NCI-H526 (cell line): ENCODE data around the gene CAP2.

Experiments
- DNase-seq, 2 experiments: peaks; one replicate each; lab custom pipeline; 2025; lab: John Stamatoyannopoulos, UW

CAP2 gene, protein sequence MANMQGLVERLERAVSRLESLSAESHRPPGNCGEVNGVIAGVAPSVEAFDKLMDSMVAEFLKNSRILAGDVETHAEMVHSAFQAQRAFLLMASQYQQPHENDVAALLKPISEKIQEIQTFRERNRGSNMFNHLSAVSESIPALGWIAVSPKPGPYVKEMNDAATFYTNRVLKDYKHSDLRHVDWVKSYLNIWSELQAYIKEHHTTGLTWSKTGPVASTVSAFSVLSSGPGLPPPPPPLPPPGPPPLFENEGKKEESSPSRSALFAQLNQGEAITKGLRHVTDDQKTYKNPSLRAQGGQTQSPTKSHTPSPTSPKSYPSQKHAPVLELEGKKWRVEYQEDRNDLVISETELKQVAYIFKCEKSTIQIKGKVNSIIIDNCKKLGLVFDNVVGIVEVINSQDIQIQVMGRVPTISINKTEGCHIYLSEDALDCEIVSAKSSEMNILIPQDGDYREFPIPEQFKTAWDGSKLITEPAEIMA

DNA sequence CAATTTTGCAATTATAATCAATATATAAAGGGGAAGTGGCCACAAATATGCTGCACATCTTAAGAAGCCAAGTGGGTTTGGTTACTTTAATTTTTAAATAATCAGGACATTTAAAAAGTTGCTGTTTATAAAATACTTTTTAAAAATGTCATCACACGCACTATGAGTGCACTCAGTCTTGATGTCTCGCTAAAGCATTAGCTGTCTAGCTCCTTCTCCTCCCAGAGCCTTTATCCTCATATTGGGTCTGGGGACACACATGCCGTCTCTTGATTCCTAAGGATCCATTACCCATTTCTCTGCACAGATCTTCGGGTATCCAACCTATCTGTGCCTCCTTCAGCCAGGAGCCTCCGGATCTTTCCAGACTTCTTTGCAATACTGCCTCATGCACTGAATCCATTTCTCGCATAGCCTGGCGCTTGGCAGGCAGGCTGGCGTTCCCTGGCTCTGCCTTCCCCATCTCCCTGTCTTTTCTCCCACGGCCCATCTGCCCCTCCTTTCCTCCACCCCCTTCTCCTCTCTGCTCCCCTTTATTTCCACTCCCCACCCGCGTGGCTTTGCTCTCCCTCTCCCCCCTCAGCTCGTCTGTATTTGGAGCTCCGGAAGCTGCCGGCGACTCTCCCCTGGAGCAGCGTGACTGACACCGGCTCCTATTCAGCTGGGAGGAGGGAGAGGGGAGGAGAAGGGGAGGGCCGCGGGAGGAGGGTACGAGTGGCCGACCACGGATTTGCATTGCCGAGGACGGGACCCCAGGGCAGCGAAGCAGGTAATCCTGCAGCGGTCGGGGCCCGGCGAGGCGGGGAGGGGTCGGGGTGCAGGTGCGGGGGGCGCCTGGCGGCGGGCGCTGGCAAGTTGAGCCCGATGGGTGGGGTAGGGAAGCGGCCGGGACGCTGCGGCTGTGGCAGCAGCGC is at the start of gene CAP2:
Gene CAP2, plus strand, starts transcription at position 618 of the 914 bp plus-strand sequence. CDS start 27,961 bp downstream, outside the sequence.
- peak; percentile 69 to 89 for DNase-seq

DNA sequence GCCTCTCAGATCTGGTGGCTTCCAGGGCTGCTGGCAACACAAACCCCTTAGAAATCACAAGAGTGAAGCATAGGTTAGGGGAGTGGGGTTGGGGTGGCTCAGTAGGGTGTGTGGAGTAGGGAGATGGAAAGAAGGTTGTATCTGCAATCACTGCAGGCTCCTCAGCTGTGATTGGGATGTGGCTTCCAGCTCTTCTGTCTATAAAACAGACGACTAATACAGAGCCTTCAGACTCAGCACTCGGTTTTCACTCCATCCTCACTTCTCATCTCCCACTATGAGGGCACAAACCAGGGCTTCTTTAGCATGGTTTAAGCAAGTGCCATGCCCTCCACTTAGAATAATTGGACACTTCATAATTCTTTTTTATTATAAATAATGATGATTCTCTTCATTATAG is 46.4 kb upstream of the CAP2 start:
- DNase-seq = no peak

DNA sequence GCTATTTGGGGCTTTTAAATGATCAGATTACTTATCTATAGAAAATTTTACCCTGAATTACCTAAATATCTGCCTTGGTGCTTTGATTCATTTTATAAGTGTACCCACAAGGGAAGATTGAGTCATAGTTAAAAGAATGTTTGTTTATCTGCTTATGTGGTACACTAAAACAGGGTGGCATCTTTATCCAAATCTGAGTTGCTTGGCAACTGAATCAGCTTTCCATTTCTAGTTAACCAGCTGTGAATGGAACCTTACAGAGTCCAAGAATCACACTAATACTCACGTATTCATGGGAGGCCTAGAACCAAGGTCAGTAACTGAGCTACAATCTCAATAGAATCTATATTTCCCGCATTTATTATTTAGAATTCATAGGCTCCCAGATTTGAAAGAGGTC is 44.0 kb upstream of the CAP2 start:
- no peak for DNase-seq

DNA sequence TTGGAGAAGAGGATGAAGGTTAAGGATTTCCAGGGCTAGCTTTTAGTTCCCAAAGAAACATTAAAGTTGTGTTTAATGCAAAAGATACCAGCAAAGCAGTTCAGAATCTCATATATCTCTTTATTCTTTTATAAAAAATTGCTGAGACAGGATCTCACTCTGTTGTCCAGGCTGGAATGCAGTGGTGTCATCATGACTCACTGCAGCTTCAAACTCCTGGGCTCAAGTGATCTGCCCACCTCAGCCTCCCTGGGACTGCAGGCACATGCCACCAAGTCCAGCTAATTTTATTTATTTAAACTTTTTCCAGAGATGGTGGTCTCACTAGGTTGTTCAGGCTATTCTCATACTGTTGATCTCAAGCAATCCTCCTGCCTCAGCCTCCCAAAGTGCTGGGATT is 41.1 kb upstream of the CAP2 start:
- DNase-seq = no peak

DNA sequence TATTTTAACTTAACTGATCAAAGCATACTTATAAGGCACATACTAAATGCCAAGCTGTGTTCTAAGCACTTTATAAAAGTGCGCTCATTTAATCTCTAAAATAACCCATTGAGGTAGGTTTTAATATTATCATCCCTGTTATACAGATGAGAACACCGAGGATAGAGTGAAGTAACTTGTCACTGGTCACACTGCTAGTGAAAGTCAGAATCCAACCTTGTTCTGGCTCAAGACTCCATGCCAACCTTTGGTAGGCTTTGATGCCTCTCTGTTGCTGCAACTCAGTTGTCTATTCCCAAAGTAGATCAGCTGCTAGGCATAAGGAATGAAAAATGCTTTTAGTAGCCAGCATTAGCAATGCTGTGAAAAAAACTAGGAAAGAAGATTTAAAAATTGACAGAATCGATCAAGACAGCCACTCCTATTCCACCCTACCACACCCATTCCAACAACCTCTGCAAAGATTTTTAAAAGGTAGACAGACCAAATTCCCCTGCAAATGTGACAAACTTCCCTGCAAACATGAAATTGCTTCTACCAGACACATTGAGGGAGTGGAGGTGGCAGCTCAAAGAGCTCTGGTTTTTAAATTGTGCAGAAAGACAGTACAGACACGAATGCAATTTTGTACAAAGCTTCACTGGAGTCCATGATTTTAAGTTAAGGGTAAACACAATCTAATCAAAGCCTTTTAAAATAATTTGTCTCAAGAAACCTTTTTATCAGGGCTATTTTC is 39.8 kb upstream of the CAP2 start:
- DNase-seq = no peak

DNA sequence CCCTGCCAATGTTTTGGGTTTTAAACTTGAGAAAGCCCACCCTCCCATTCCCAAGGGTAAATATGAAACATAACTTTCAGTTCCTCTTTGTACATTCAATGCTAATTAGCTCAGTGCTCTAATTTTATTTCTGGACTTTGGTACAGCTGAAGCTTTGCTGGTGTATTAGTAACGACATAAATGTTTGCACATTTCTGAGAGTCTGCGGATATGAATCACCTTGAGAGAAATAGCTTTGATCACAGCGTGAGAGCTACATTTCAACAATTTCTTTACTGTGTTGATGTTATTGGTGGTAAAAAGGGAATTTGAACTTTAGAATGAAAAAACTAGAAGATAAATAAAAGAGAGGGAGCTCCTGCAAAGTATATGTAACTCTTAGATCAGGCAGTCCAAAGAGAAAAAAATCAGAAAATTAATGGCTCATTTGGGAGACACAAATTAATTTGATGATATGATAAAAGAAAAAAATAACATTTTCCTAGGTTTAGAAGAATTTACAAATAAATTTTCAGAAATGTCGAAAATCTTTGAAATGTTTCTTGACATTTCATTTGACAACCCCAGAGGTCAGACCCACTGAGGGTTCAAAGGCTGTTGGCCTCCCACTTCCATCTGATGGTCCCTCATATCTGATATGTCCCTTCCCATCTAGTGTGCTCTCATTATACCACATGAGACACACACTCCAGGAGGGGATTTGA is 38.5 kb upstream of the CAP2 start:
- DNase-seq = no peak

DNA sequence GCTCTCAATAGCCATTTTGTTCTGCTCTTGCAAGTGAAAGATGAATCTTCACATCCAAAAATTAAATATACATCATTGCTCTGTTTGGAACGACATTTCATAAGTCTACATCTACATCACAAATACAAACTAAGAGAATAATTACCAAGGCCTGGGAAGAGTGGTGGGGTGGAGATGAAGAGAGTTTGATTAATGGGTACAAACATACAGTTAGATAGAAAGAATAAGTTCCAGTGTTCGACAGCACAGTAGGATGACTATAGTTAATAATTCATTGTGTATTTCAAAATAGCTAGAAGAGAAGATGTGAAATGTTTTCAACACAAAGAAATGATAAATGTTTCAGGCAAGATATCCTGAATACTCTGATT is 38.0 kb upstream of the CAP2 start:
- DNase-seq = no peak

DNA sequence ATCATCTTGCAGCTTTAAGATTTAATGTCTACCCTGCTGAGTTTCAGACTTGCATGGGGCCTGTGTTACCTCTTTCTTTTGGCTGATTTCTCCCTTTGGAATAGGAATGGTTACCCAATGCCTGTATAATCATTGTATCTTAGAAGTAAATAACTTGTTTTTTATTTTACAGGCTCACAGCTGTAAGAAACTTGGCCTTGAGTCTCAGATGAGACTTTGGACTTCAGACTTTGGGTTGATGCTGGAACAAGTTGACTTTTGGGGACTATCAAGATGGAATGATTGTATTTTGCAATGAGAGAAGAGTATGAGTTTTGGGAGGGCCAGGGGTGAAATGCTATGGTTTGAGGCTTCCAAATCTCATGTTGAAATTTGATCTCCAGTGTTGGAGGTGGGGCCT is 34.9 kb upstream of the CAP2 start:
- no peak for DNase-seq

DNA sequence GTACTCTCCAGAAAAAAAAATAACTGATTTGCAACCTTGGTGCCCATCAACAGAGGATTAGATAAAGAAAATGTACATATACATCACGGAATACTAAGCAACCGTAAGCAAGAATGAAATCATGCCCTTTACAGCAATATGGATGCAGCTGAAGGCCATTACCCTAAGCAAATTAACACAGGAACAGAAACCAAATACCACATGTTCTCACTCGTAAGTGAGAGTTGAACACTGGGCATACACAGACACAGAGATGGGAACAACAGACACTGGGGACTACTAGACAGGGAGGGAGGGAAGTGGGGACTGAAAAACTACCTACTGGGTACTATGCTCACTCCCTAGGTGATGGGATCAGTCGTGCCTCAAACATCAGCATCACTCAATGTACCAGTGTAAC is 32.8 kb upstream of the CAP2 start:
- no peak for DNase-seq

DNA sequence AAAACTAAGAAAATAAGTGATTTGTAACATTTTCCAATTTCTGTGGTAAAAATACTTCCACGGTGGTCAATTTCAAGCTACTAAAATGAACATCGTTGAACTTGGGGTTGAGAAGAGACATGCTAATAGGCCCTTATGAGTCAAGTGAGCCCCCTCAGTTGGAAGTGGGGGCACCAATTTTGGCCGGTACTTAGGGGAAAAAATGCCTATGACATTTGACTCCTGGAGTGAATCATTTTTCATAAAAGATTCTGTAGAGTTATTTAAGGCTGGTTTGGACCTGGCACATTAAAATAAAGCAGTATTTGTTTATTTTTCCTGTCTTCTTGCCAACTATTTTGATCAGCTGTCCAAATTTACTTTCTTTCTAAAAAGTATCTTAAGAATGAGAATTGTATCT is 32.4 kb upstream of the CAP2 start:
- DNase-seq = no peak

DNA sequence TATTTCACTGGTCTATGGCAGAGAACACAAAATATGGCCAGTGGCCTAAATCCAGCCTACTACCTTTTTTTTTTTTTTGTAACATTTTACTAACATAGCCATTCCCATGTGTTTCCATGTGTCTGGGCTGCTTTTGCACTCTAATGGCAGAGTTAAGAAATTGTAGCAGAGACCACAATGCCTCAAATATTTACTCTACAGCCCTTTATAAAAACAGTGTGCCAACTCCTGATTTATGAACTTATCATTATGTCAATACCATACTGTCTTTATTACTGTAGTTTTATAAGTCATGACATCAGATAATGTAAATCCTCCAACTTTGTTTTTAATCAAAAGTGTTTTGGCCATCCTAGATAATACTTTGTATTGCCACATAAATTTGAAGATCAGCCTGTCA is 27.4 kb upstream of the CAP2 start:
- no peak for DNase-seq

DNA sequence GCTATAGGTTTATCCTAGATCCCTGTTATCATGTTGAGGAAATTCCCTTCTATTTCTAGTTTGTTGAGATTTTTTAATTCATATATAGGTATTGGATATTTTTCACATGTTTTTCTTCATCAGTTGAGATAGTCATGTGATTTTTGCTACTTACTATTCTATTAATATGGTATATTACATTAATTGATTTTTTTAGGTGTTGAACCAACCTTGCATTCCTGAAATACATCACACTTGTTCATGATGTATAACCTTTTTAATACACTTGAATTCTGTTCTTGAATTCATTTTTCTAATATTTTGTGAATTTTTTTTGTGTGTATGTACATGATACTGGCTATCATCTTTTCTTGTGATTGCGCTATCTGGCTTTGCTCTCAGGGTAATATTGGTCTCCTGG is 25.5 kb upstream of the CAP2 start:
- DNase-seq = no peak

DNA sequence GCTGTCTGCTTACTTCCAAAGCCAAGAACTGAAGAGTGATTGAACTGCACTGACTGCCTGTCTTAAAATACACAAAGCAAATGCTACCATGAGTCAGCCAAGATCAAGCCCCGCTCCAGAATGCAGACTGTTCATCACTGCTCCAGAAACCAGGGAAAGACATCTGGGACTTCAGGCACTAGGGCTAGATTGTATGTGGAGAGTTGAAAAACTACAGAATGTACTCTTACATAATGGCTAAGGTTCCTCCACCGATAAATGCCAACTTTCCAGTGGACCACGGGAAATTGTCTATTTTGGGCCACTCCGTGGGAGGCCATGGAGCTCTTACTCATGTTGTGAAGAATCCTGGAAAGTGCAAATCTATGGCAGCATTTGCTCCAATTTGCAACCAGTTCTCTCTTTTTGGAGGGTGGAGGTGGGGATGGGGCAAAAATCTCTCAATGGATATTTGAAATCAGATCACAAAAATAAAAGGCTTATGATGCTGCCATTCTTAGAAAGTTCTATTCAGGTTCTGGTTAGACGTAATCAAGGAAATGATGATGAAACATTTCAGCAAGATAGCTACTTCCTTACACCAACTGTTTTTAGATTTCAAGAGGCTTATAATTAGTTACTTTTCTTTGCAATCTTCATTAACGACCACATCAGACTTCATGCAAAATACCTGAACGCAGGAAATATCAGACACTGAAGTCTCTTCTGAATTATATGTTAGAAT is 11.8 kb upstream of the CAP2 start:
- no peak for DNase-seq

DNA sequence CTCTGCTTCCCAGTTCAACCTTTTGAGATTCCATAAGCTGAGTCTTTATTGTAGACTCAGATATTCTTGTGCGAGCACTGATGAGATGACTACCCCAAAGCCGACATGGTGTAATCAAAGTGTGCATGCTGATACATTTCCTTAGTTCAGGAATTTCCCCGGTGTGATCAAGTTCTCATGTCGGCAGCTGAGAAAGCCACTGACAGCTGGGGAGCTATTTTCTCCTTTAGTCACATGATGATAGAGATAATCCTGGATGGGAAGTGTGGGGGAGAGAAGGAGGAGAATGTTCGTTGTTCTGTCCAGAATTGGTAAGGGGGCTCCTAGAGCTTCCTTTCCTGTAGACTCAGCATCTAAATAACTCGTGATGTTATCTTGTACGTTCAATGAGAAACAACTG is 7.7 kb upstream of the CAP2 start:
- DNase-seq = no peak

DNA sequence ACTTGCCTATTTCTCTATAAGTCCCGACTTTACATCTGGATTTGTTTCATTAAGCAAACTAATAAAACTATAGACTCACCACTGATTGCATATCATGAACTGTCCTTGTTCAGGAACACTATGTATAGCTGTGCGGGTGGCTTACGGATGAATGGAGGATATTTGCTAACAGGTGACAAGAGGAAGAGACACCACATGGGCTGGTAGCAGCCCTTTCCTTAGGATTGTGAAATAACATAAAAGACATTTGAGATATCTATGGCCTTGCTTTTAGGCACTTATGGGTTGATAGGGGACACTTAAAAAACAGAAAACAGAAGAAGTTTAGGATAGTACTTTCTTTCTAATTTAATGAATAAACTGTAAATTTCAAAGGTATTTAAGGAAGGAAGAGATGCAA is 5.0 kb upstream of the CAP2 start:
- DNase-seq = no peak

DNA sequence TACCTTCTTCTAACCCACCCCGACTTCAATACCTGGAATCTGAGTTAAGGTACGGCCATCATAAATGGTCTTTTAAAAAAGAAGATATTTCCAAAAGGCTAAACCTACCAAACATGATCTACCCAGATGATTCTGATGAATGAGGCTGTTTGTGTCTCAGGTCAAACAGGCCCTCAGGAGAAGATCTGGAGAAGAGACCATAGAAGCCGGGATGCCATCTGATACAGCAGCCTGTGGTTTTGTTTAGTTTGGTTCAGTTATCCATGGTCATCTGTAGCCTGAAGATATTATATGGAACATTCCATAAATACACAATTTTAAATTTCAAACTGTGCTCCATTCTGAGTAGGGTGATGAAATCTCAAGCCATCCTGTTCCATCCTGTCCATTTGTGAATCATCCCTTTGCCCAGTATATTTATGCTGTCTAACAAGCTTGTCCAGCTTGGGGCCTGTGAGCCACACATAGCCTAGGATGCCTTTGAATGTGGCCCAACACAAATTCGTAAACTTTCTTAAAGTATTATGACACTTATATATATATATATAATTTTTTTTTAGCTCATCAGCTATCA is 4.0 kb upstream of the CAP2 start:
- no peak for DNase-seq

DNA sequence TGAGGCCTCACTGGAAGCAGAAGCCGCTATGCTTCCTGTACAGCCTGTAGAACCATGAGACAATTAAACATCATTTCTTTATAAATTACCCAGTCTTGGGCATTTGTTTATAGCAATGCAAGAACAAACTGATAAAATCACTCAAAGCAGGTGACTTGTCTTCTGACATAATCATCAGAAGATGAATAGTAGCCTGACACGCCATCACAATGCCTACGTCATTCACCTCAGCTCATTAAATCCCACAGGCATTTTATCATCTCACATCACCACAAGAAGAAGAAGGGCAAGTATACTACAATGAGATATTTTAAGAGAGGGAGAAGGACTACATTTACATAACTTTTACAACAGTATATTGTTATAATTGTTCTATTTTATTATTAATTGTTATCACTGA is 3.1 kb upstream of the CAP2 start:
- no peak for DNase-seq

DNA sequence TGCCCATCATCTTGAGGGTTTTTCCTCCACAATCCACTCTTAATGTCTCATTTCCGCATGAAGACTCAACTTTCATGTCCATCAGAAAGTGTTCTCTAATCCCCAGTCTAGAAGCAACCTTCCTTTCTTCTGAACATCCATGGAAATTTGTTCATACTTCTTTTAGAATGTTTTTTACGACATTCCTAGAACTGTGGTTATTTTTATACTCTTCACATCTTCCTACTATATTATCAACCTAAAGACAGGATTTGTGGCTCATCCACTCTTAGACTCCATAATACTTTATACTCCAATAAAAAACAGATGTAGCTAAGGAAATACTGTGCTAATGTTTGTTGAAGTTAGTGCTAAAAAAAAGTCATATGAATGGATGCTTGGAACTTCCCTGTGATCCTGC is 1.4 kb upstream of the CAP2 start:
- DNase-seq = no peak

DNA sequence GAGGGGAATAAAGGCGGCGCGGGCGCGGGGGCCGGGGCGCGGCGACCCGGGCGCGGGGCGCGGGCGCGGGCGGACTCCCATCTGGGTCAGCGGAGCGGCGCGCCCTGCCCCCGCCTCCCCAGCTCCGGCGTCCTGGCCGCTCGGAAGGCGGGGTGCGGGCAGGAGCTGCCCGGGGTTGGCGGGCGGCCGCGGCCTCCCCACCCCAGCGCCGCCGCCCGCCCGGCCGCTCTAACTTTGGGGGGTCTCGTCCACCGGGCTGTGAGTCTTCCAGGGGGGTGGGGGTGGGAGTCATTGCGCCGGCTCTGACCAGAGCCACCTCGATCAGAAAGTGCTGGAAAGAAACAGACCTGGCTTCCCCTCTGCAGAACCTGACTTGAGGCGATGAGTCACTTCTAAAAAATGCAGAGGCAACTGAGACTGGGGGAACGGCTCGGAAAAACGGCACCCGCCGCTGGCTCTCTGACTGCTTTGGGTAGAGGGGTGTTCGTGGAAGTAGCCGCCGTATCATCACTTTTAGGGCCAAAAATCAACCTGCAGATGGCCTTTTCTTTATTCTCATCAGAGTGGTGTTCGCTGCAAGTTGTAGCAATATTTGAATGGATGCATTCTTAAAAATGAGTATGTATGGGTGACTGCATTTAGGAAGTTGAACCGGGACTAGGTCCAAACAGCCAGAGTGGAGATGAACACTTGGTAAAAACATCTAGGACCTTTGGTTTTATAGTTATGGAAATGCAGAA is 667 bp downstream of the CAP2 start:
- DNase-seq = peak; percentile 6 to 81

DNA sequence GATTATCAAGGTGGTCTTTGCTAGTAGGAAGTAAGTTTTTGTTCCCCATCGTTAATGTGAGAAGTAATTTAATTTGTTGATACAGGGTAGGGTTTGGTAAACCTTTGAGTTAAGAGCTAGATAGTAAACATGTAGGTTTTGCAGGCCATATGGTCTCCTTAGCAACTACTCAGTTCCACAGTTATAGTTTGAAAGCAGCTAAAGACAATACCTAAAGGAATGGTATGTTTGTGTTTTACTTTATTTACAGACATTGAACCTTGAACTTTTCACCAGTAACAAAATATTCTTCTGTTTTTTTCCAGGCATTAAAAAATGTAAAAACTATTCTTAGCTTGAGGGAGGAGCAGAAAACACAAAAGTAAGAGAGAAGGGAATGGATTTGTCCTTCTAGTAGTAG is 1.7 kb downstream of the CAP2 start:
- no peak for DNase-seq
